K562 (cell line): ENCODE results near the gene RNF212B. TPM values are rescaled to one million over a fixed set of nuclear protein-coding genes. Genes with fewer than 3 reads are reported as not detected.

Experiments
- ARHGAP35 ChIP-seq: fragments of 450-650 bp; IDR thresholded peaks from 2 replicates; pipeline ENCODE4 v1.6.1; 2018; ENCODE audit not compliant: partially characterized antibody
- BACH1 ChIP-seq: fragments of 200-800 bp; sonication (Bioruptor generic); IDR thresholded peaks from 2 replicates; pipeline ENCODE4 v1.6.1; 2016; ENCODE audit warnings: missing genetic modification characterization, missing compliant biosample characterization
- C11orf30 ChIP-seq: fragments of 450-650 bp; IDR thresholded peaks from 2 replicates; pipeline ENCODE4 v1.6.1; 2016; ENCODE audit warnings: low read depth, mild to moderate bottlenecking
- CBFA2T2 ChIP-seq: fragments of 450-650 bp; conservative IDR thresholded peaks from 2 replicates; pipeline ENCODE4 v1.6.1; 2017; ENCODE audit warnings: mild to moderate bottlenecking
- CCNT2 ChIP-seq: IDR thresholded peaks from 2 replicates; pipeline ENCODE4 v1.6.1; 2011; ENCODE audit warnings: borderline replicate concordance, low read depth, mild to moderate bottlenecking, moderate library complexity, mixed read lengths, low read length; ENCODE audit not compliant: insufficient read length; ENCODE audit errors: extremely low read depth
- CEBPG ChIP-seq, 3 experiments: fragments of 200-800 bp in 1 of 3; sonication (Bioruptor generic) in 1 of 3; sonication (generic) in 1 of 3; formaldehyde crosslinking in 1 of 3; IDR thresholded peaks in 2 of 3; conservative IDR thresholded peaks in 1 of 3; 2 replicates each; pipeline versions ENCODE4 v1.6.1 to v1.8.0; 2016 to 2022; ENCODE audit warnings: missing compliant biosample characterization in 2 of 3, missing genetic modification characterization in 2 of 3, mild to moderate bottlenecking in 1 of 3, missing genetic modification reagents in 1 of 3
- FOXJ2 ChIP-seq: fragments of 200-800 bp; sonication (Bioruptor generic); IDR thresholded peaks from 2 replicates; pipeline ENCODE4 v1.6.1; 2016; ENCODE audit warnings: missing genetic modification characterization, missing compliant biosample characterization
- HNRNPK ChIP-seq: fragments of 200-400 bp; formaldehyde crosslinking; IDR thresholded peaks from one replicate; pipeline ENCODE4 v1.6.1; 2018; ENCODE audit warnings: mild to moderate bottlenecking, low read depth, low read length; ENCODE audit not compliant: poor library complexity, severe bottlenecking
- HNRNPLL ChIP-seq: fragments of 200-400 bp; formaldehyde crosslinking; IDR thresholded peaks from 2 replicates; pipeline ENCODE4 v1.6.1; 2017; ENCODE audit warnings: low read length, low read depth, mild to moderate bottlenecking; ENCODE audit not compliant: poor library complexity, severe bottlenecking
- HOXB6 ChIP-seq: fragments of 250-450 bp; sonication (Bioruptor Pico); IDR thresholded peaks from 2 replicates; pipeline ENCODE4 v1.5.1; 2022; ENCODE audit warnings: mild to moderate bottlenecking, borderline replicate concordance
- ILK ChIP-seq: fragments of 450-650 bp; IDR thresholded peaks from 2 replicates; pipeline ENCODE4 v1.6.1; 2016; ENCODE audit warnings: missing genetic modification characterization, low read depth, mild to moderate bottlenecking, missing compliant biosample characterization, moderate library complexity, borderline replicate concordance
- MCM3 ChIP-seq: fragments of 450-650 bp; IDR thresholded peaks from 2 replicates; pipeline ENCODE4 v1.6.1; 2016
- POLR2A ChIP-seq: fragments of 450-650 bp; conservative IDR thresholded peaks from 2 replicates; pipeline ENCODE4 v1.6.1; 2016
- RBM17 ChIP-seq: fragments of 200-400 bp; formaldehyde crosslinking; IDR thresholded peaks from 2 replicates; pipeline ENCODE4 v1.6.1; 2017; ENCODE audit warnings: low read depth, mild to moderate bottlenecking, low read length, borderline replicate concordance
- SIX5 ChIP-seq, 2 experiments: IDR thresholded peaks; 2 replicates each; pipeline ENCODE4 v1.6.1; 2011; ENCODE audit warnings: low read length in 2 of 2, borderline replicate concordance in 1 of 2, low read depth in 1 of 2, mild to moderate bottlenecking in 1 of 2, moderate library complexity in 1 of 2; ENCODE audit not compliant: insufficient read depth in 1 of 2
- SMAD2 ChIP-seq: fragments of 150-350 bp; IDR thresholded peaks from 2 replicates; pipeline ENCODE4 v1.6.1; 2014; ENCODE audit warnings: low read depth, mild to moderate bottlenecking, low read length
- SREBF1 ChIP-seq: fragments of 150-350 bp; IDR thresholded peaks from 2 replicates; pipeline ENCODE4 v1.6.1; 2014; ENCODE audit warnings: antibody characterized with exemption, low read depth, low read length, borderline replicate concordance
- TEAD1 ChIP-seq, 2 experiments: fragments of 450-650 bp in 1 of 2; sonication (generic) in 1 of 2; formaldehyde crosslinking; IDR thresholded peaks; 2 replicates each; pipeline versions ENCODE4 v1.4.0 to v1.8.0; 2020 to 2022; ENCODE audit warnings: mild to moderate bottlenecking in 2 of 2, missing genetic modification reagents in 1 of 2
- TOE1 ChIP-seq, 2 experiments: fragments of 450-650 bp in 1 of 2; sonication (generic) in 1 of 2; formaldehyde crosslinking in 1 of 2; IDR thresholded peaks; 2 replicates each; pipeline versions ENCODE4 v1.7.1 to v1.8.0; 2016 to 2022; ENCODE audit warnings: borderline replicate concordance in 2 of 2, mild to moderate bottlenecking in 2 of 2, antibody characterized with exemption in 1 of 2, inconsistent platforms in 1 of 2, low read depth in 1 of 2, missing genetic modification reagents in 1 of 2, moderate library complexity in 1 of 2
- YY1 ChIP-seq, 3 experiments: IDR thresholded peaks; 2 replicates each; pipeline ENCODE4 v1.6.1; 2011; ENCODE audit warnings: low read length in 2 of 3, mild to moderate bottlenecking in 2 of 3, moderate library complexity in 2 of 3, borderline replicate concordance in 1 of 3, control low read depth in 1 of 3, low read depth in 1 of 3; ENCODE audit not compliant: insufficient read depth in 3 of 3, insufficient replicate concordance in 2 of 3, control insufficient read depth in 1 of 3, insufficient read length in 1 of 3; ENCODE audit errors: extremely low read depth in 1 of 3
- ZNF143 ChIP-seq: sonication (generic); formaldehyde crosslinking; IDR thresholded peaks from 2 replicates; pipeline ENCODE4 v1.9.0; 2022; ENCODE audit warnings: mild to moderate bottlenecking, missing genetic modification reagents
- ZNF316 ChIP-seq: fragments of 450-650 bp; IDR thresholded peaks from 2 replicates; pipeline ENCODE4 v1.6.1; 2016
- polyA plus RNA-seq, 8 experiments: library from polyadenylated mRNA; depleted of rRNA in 4 of 8; stranded (reverse) in 5 of 8; unstranded in 3 of 8; fragments of >200 nt; fragmentation: Nextera tagmentation in 2 of 8; fragmentation: Illumina TruSeq in 1 of 8; extraction: Ambion mirVana in 2 of 8; extraction: Trizol in 1 of 8; gene quantifications; 2 replicates each; pipeline versions ENCODE4 v1.2.1 to v1.2.3, GENCODE V29; 2011 to 2014; ENCODE audit warnings: inconsistent platforms in 1 of 8, missing spikeins in 1 of 8
- total RNA-seq, 7 experiments: library from RNA; depleted of rRNA in 6 of 7; stranded (reverse); fragments of >200 nt in 6 of 7; fragmentation: Illumina TruSeq in 2 of 7; extraction: Trizol in 2 of 7; gene quantifications; 2 replicates each; pipeline versions ENCODE4 v1.2.1 to v1.2.3, GENCODE V29; 2011 to 2021; ENCODE audit warnings: low replicate concordance in 1 of 7
- TF ChIP-seq, protein P1 (sequence below): fragments of 250-450 bp; sonication (Bioruptor Pico); IDR thresholded peaks from 2 replicates; pipeline ENCODE4 v1.8.0; 2022; ENCODE audit warnings: moderate library complexity, mild to moderate bottlenecking, inconsistent platforms
- TF ChIP-seq, protein P2 (sequence below): fragments of 250-450 bp; sonication (Bioruptor Pico); IDR thresholded peaks from 2 replicates; pipeline ENCODE4 v1.4.0; 2020; ENCODE audit warnings: mild to moderate bottlenecking

Gene RNF212B
- total and polyA plus RNA-seq, 9 of the 15 experiments (the other 6 are each of a cell fraction or from before 2014, with no cell fraction given), result 0.15 to 0.43 (median 0.27) TPM; not detected in 3

DNA sequence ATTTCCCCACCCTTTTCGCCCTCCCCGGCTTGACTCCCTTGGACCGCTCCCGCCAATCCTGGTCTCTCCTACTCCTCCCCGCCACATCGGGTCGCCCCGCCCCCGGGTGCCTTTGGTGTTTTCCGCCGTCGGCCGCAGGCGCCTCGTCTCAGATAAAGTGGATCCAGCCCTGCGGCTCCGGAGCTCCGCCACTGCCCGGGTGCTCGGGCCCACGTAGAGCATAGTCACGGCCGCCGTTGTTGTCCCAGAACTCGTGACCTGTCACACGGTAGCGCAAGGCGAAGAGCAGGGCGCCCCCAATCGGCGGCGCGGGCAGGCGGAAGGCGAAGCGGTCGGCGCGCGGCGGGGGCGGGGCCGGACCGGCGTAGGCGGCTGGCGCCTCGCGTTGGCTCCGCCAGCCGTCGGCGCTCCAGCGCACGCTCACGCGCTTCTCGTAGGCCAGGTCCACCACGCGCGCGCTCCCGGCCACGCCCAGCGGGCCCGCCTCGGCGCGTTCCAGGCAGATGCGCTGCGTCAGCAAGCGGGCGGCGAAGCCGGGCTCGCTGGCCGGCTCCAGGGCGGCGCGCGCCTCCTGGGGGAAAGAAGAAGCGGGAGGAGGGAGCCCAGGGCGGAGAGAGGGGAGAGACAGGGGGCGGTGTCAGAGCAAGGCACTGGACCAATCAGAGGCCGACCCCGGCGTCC, 63.7 kb downstream of the RNF212B start (continued):
- TF ChIP-seq FOXJ2 (tag), result peak; percentile 94
- TF ChIP-seq, protein P1, sequence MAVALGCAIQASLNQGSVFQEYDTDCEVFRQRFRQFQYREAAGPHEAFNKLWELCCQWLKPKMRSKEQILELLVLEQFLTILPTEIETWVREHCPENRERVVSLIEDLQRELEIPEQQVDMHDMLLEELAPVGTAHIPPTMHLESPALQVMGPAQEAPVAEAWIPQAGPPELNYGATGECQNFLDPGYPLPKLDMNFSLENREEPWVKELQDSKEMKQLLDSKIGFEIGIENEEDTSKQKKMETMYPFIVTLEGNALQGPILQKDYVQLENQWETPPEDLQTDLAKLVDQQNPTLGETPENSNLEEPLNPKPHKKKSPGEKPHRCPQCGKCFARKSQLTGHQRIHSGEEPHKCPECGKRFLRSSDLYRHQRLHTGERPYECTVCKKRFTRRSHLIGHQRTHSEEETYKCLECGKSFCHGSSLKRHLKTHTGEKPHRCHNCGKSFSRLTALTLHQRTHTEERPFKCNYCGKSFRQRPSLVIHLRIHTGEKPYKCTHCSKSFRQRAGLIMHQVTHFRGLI (CRISPR knock-in tag), result no peak
- peak in 1 of 2 experiments; percentile 93; a peak in 2 of 4 replicates for TF ChIP-seq TEAD1 (CRISPR knock-in tag; IDR thresholded peaks at IDR 0.05)
- peak; percentile 51 for TF ChIP-seq CBFA2T2
- TF ChIP-seq SIX5 (IDR thresholded peaks at IDR 0.05; ENCODE audit: borderline replicate concordance in 1 of 2, insufficient read depth in 1 of 2, low read depth in 1 of 2, low read length in 2 of 2), result no peak
- no peak for TF ChIP-seq C11orf30
- no peak for TF ChIP-seq RBM17
- TF ChIP-seq MCM3, result no peak
- TF ChIP-seq ILK (tag), result no peak
- TF ChIP-seq SMAD2, result no peak
- TF ChIP-seq YY1 (IDR thresholded peaks at IDR 0.05; ENCODE audit: borderline replicate concordance in 1 of 3, control insufficient read depth in 1 of 3, extremely low read depth in 1 of 3, insufficient read depth in 3 of 3, insufficient read length in 1 of 3, insufficient replicate concordance in 2 of 3, low read depth in 1 of 3, low read length in 2 of 3), result peak in 1 of 3 experiments; percentile 78
- no peak for TF ChIP-seq HNRNPK
- peak; percentile 98 for TF ChIP-seq CCNT2
- no peak for TF ChIP-seq ZNF143 (CRISPR knock-in tag)
- peak; percentile 98 for TF ChIP-seq TOE1 (IDR thresholded peaks at IDR 0.05; ENCODE audit: borderline replicate concordance)
- no peak for TF ChIP-seq TOE1 (CRISPR knock-in tag; IDR thresholded peaks at IDR 0.05; ENCODE audit: borderline replicate concordance, low read depth)
- no peak for TF ChIP-seq CEBPG (CRISPR knock-in tag; IDR thresholded peaks at IDR 0.05)
- TF ChIP-seq CEBPG (tag; conservative IDR thresholded peaks at IDR 0.05 in 1 of 2, IDR thresholded peaks at IDR 0.05 in 1 of 2), result no peak
- TF ChIP-seq ZNF316, result peak; percentile 93
- TF ChIP-seq SREBF1, result peak; percentile 71; the same call in 1 of the 2 replicates
- TF ChIP-seq, protein P2, sequence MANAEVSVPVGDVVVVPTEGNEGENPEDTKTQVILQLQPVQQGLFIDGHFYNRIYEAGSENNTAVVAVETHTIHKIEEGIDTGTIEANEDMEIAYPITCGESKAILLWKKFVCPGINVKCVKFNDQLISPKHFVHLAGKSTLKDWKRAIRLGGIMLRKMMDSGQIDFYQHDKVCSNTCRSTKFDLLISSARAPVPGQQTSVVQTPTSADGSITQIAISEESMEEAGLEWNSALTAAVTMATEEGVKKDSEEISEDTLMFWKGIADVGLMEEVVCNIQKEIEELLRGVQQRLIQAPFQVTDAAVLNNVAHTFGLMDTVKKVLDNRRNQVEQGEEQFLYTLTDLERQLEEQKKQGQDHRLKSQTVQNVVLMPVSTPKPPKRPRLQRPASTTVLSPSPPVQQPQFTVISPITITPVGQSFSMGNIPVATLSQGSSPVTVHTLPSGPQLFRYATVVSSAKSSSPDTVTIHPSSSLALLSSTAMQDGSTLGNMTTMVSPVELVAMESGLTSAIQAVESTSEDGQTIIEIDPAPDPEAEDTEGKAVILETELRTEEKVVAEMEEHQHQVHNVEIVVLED (CRISPR knock-in tag), result peak; percentile 97
- no peak for TF ChIP-seq POLR2A
- no peak for TF ChIP-seq BACH1 (tag)
- no peak for TF ChIP-seq HOXB6 (CRISPR knock-in tag)
- no peak for TF ChIP-seq ARHGAP35
- peak; percentile 86 for TF ChIP-seq HNRNPLL
